K562 (cell line): Measurements from ENCODE around the gene FKBP3. TPM values are rescaled to one million over a fixed set of nuclear protein-coding genes. Genes with fewer than 3 reads are reported as not detected.

ENCODE experiments used
- BRF2 ChIP-seq: IDR thresholded peaks from 3 replicates; pipeline ENCODE4 v1.6.1; 2011; ENCODE audit warnings: borderline replicate concordance, mild to moderate bottlenecking; ENCODE audit not compliant: insufficient read length, insufficient read depth
- CREB1 ChIP-seq, 2 experiments: sonication (generic) in 1 of 2; formaldehyde crosslinking in 1 of 2; IDR thresholded peaks; 2 replicates each; pipeline versions ENCODE4 v1.6.1 to v1.8.0; 2012 to 2022; ENCODE audit warnings: inconsistent platforms in 1 of 2, mild to moderate bottlenecking in 1 of 2, missing genetic modification reagents in 1 of 2, moderate library complexity in 1 of 2
- ETS1 ChIP-seq: conservative IDR thresholded peaks from 2 replicates; pipeline ENCODE4 v1.6.1; 2011; ENCODE audit warnings: low read depth, mild to moderate bottlenecking, low read length; ENCODE audit not compliant: control insufficient read depth
- PML ChIP-seq: IDR thresholded peaks from 2 replicates; pipeline ENCODE4 v1.6.1; 2012; ENCODE audit warnings: low read length, inconsistent platforms
- TAF7 ChIP-seq: fragments of 450-650 bp; IDR thresholded peaks from 2 replicates; pipeline ENCODE4 v1.6.1; 2016; ENCODE audit warnings: missing genetic modification characterization, missing compliant biosample characterization
- XRCC5 ChIP-seq: fragments of 200-400 bp; formaldehyde crosslinking; IDR thresholded peaks from 2 replicates; pipeline ENCODE4 v1.6.1; 2017; ENCODE audit warnings: low read depth, mild to moderate bottlenecking, low read length
- ZBTB40 ChIP-seq, 2 experiments: fragments of 450-650 bp in 1 of 2; sonication (generic) in 1 of 2; formaldehyde crosslinking in 1 of 2; IDR thresholded peaks; 2 replicates each; pipeline versions ENCODE4 v1.7.1 to v1.9.0; 2016 to 2022; ENCODE audit warnings: inconsistent platforms in 1 of 2, mild to moderate bottlenecking in 1 of 2, missing genetic modification reagents in 1 of 2
- polyA plus RNA-seq, 8 experiments: library from polyadenylated mRNA; depleted of rRNA in 4 of 8; stranded (reverse) in 5 of 8; unstranded in 3 of 8; fragments of >200 nt; fragmentation: Nextera tagmentation in 2 of 8; fragmentation: Illumina TruSeq in 1 of 8; extraction: Ambion mirVana in 2 of 8; extraction: Trizol in 1 of 8; gene quantifications; 2 replicates each; pipeline versions ENCODE4 v1.2.1 to v1.2.3, GENCODE V29; 2011 to 2014; ENCODE audit warnings: inconsistent platforms in 1 of 8, missing spikeins in 1 of 8
- total RNA-seq, 7 experiments: library from RNA; depleted of rRNA in 6 of 7; stranded (reverse); fragments of >200 nt in 6 of 7; fragmentation: Illumina TruSeq in 2 of 7; extraction: Trizol in 2 of 7; gene quantifications; 2 replicates each; pipeline versions ENCODE4 v1.2.1 to v1.2.3, GENCODE V29; 2011 to 2021; ENCODE audit warnings: low replicate concordance in 1 of 7
- TF ChIP-seq, protein P1 (sequence below): fragments of 200-800 bp; sonication (Bioruptor generic); IDR thresholded peaks from 2 replicates; pipeline ENCODE4 v1.6.1; 2017; ENCODE audit warnings: missing genetic modification characterization, missing compliant biosample characterization

FKBP3 gene
- total and polyA plus RNA-seq, 9 of the 15 experiments (the other 6 are each of a cell fraction or from before 2014, with no cell fraction given) = 43.6 to 107 (median 65.2) TPM

- TF ChIP-seq ZBTB40 (IDR thresholded peaks at IDR 0.05) (peak; percentile 98), ZBTB40 (CRISPR knock-in tag; IDR thresholded peaks at IDR 0.05) (no peak), PML (no peak; the same call in 1 of the 2 replicates), ETS1 (no peak), TAF7 (tag) (0 out of 2 replicates have a peak, but pooled peaks have one; percentile 37), CREB1 (IDR thresholded peaks at IDR 0.05) (no peak), CREB1 (CRISPR knock-in tag; IDR thresholded peaks at IDR 0.05) (no peak), XRCC5 (0 out of 2 replicates have a peak, but pooled peaks have one; percentile 16), BRF2 (no peak)
- TF ChIP-seq, protein P1, sequence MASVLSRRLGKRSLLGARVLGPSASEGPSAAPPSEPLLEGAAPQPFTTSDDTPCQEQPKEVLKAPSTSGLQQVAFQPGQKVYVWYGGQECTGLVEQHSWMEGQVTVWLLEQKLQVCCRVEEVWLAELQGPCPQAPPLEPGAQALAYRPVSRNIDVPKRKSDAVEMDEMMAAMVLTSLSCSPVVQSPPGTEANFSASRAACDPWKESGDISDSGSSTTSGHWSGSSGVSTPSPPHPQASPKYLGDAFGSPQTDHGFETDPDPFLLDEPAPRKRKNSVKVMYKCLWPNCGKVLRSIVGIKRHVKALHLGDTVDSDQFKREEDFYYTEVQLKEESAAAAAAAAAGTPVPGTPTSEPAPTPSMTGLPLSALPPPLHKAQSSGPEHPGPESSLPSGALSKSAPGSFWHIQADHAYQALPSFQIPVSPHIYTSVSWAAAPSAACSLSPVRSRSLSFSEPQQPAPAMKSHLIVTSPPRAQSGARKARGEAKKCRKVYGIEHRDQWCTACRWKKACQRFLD (CRISPR knock-in tag) = no peak
These were observed 1.5 kb upstream of the FKBP3 start, which contains the start of gene FANCM (continued) for GRCh38 chr14:45135659-45136395.
